Activated CD4-positive, CD25-positive, alpha-beta regulatory T cell treated with anti-CD3 and anti-CD28 coated beads, Interleukin-2, amount 50 U/mL, for 16 hours (primary cell): ENCODE measurements around the gene IPO11.

ENCODE experiments used
- DNase-seq: peaks from one replicate; pipeline ENCODE4 v3.0.0-alpha.2; 2020; ENCODE audit warnings: low read depth, low spot score

Gene IPO11

DNA sequence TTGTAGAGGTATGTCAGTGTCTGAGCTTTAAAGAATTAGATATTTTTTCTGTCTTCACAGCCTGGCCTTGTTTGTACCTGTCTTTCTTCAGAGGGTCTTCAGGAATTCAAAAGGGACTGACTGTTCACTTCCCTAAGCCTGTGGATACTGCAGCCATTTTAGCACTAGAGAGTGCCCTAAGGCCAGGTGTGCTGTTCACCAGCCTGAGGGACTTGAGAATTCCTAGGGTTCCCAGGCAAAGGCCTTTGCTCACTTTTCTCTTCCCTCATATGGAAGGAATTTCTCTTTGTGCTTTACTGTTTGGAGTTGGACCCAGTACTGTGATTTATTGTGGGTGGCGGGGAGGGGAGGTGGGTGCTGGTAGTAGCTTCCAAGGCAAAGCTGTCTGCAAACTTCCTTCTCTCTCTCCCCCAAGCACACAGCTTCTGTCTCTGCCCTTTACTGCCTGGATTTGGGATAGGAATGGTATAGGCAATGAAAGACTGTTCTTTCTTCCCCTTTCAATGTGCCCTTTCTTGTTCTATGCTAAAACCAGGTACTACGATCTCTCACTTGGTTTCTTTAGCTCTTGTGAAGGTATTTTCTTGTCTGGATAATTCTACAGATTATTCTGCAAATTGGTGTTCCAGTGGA is 156.4 kb downstream of the IPO11 start:
- no peak for DNase-seq

- no peak for DNase-seq
Measured at GRCh38 chr5:62569470-62569869, 156.9 kb downstream of the IPO11 start.

GRCh38 chr5:62572918-62573514 is 160.5 kb downstream of the IPO11 start:
- DNase-seq = no peak

GRCh38 chr5:62574599-62574998 is 162.0 kb downstream of the IPO11 start:
- DNase-seq = no peak

- DNase-seq = no peak
Measured at GRCh38 chr5:62575066-62575465, 162.5 kb downstream of the IPO11 start.

GRCh38 chr5:62575489-62575888 is 162.9 kb downstream of the IPO11 start:
- no peak for DNase-seq

- no peak for DNase-seq
Measured at GRCh38 chr5:62576570-62577170, 164.1 kb downstream of the IPO11 start.

DNA sequence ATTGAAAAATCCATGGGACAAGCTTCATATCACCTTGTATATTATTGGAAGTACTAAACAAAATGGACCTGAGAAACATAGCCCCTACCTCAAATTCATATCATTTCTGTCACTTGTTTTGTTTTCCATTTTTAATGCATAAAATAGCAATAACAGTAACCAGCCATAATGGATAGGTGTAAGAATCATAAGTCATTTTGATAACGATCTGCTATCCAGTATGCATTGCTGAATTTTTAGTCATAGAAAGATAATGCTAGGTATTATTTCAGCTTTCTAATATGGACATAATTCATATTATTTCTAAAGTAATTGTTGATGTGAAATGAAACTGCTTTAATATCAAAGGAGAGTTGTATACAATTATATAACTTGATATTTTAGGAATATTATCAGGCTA is 164.9 kb downstream of the IPO11 start:
- no peak for DNase-seq

- peak; percentile 9 for DNase-seq
Measured at GRCh38 chr5:62578540-62578939, 166.0 kb downstream of the IPO11 start, which contains the start of gene LRRC70. Gene LRRC70, plus strand, starts transcription at chr5:62578819. Its CDS starts 620 bp downstream, at chr5:62579439.

DNA sequence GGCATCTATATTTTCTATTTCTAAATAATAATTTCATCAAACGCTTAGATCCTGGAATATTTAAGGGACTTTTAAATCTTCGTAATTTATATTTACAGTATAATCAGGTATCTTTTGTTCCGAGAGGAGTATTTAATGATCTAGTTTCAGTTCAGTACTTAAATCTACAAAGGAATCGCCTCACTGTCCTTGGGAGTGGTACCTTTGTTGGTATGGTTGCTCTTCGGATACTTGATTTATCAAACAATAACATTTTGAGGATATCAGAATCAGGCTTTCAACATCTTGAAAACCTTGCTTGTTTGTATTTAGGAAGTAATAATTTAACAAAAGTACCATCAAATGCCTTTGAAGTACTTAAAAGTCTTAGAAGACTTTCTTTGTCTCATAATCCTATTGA is 167.2 kb downstream of the IPO11 start:
- DNase-seq = no peak

DNA sequence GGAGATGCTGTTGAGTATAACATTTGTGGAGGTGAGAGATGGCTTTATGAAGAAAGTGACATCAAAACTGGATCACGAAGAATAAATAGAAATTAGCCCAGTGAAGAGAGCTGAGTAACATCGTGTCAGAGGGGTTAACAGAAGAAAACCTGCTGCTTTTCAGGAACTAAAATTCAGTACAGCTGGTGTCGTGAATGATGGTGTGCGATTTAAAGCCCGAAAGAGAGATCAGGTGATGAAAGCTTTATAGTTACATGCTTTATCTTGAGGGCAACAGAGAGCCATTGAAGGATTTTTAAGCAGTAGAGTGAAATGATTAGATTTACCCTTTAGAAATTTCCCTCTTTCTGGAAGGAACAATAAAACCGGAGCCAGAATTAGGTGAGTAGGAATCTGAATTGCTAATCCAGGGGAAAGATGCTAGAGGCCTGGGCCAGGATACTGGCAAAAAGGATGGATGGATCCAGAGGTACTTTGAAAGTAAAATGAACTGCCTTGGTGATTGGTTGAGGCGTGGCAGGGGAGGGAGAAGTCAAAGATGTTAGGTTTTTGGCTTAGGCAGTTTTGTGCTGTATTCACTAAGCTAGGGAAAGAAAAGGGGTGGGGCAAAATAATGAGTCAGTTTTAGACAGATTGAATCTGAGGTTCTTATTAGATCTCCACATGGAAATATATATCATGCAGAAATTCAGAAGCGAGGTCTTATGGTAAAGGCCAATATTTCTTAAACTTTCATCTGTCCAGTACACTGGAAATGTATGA is 169.5 kb downstream of the IPO11 start:
- DNase-seq = no peak

DNA sequence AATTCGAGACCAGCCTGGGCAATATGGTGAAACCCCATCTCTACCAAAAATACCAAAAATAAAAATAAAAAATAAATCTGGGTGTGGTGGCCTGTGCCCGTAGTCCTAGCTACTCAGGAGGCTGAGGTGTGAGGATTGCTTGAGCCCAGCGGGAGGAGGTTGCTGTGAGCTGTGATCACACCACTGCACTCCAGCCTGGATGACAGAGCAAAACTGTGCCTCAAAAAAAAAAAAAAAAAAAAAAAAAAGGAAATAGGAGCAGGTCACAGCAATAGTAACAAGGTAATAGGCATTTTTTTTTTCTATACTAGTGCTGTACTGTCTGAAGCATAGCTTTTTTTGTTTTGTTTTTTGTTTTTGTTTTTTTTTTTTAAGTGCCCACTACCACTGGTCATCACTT is 171.8 kb downstream of the IPO11 start:
- DNase-seq = no peak

- no peak for DNase-seq
Measured at GRCh38 chr5:62585306-62585705, 172.7 kb downstream of the IPO11 start.

DNA sequence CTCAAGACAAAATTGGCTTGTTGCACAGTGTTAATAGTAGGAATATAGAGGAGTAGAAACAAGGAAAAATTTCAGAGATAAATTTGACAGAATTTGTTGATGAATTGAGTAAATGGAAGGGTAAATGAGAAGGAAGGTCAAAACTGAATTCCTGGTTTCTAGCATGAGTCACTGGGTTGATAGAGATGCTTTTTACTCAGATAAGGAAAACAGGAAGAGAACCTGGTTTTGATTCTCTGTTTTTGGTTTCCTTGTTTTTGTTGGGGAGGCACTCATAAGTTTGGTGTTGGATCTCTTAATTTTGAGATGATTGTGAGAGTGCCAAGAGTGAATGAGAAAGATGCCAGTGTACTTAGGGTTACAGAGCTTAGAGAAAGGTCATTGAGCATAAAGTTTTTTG is 173.2 kb downstream of the IPO11 start:
- no peak for DNase-seq

GRCh38 chr5:62587737-62588136 is 175.2 kb downstream of the IPO11 start:
- DNase-seq = no peak

GRCh38 chr5:62588668-62589067 is 176.1 kb downstream of the IPO11 start:
- DNase-seq = no peak

GRCh38 chr5:62589504-62589903 is 176.9 kb downstream of the IPO11 start:
- no peak for DNase-seq

GRCh38 chr5:62590387-62590786 is 177.8 kb downstream of the IPO11 start:
- no peak for DNase-seq

DNA sequence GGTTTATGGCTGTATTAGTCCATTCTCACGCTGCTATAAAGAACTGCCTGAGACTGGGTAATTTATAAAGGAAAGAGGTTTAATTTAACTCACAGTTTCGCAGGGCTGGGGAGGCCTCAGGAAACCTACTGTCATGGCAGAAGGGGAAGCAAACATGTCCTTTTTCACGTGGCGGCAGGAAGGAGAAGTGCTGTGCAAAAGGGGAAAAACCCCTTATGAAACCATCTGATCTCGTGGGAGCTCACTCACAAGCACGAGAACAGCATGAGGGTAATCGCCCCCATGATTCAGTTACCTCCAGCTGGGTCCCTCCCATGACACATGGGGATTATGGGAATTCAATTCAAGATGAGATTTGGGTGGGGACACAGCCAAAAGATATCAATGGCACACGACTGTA is 180.0 kb downstream of the IPO11 start:
- no peak for DNase-seq

GRCh38 chr5:62593331-62593730 is 180.8 kb downstream of the IPO11 start:
- DNase-seq = no peak

DNA sequence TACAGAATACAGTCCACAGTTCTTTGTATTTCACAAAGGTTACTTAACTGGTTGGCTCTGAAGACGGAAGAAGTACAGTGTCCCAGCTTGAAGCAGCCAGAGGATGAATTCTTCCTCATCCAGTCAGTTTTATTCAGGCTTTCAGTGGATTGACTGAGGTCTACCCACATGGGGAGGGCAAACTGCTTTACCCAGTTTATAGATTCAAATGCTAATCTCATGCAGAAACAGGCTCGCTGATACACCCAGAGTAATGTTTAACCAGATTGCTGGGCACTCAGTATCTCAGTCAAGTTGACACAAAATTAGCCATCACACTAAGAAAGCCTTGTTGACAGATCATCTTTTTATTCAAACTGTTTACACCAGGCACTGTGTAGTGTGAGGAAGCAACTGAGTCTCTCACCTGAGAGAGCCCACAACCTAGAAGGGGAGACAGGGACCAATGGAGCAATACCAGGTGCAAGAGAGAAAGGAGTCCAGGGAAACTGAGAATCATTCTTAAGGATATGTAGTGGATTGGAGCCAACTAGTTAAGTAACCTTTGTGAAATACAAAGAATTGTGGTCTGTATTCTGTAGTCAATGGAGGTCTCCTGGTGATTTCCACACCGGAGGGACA is 181.9 kb downstream of the IPO11 start:
- DNase-seq = no peak

- no peak for DNase-seq
Measured at GRCh38 chr5:62596096-62596495, 183.5 kb downstream of the IPO11 start.
